ENCODE results near the gene COPA.
A peak's percentile ranks its signal among the peaks of the same experiment; 100 is the strongest.
"Not testable (repeated sequence)": the region's sequence is repeated elsewhere in the genome, so short reads cannot be mapped to it uniquely, and the experiment has no call there.

COPA gene

GRCh38 chr1:160342953-160343869 lies at the start of gene COPA, which contains the start of gene NCSTN:
Gene COPA (minus strand): TSS chr1:160343250. CDS start chr1:160343170, 80 bp downstream.
Gene NCSTN (plus strand): TSS chr1:160343383. CDS start chr1:160343397, 14 bp downstream.
- H3K4me3 ChIP-seq (ENCODE audit: low read depth in 1 of 5, low read length in 5 of 5) = peak within 1 kb of the TSS; percentile 81 to 99 (median 95)

GRCh38 chr1:160388406-160388805 lies 45.4 kb upstream of the COPA start:
- H3K9ac ChIP-seq (ENCODE audit: low read length in 5 of 5); H3K27me3 ChIP-seq (ENCODE audit: control insufficient read depth in 5 of 5, insufficient read depth in 4 of 5, low read length in 5 of 5); H3K4me1 ChIP-seq (ENCODE audit: control insufficient read depth in 5 of 5, insufficient read depth in 5 of 5, low read length in 5 of 5); H3K9me3 ChIP-seq (ENCODE audit: control insufficient read depth in 5 of 5, low read length in 5 of 5); H3K4me3 ChIP-seq (ENCODE audit: low read depth in 1 of 5, low read length in 5 of 5); H3K36me3 ChIP-seq (ENCODE audit: control insufficient read depth in 5 of 5, insufficient read depth in 5 of 5, low read length in 5 of 5); H3K27ac ChIP-seq (ENCODE audit: low read depth, low read length): not testable (repeated sequence)

More at GRCh38 chr1:160342953-160343869, at the start of gene COPA, which contains the start of gene NCSTN:
- Histone ChIP-seq H3K9me3 (ENCODE audit: control insufficient read depth in 5 of 5, low read length in 5 of 5) (no peaks in the 10 kb centered on the region), H3K27me3 (ENCODE audit: control insufficient read depth in 5 of 5, insufficient read depth in 4 of 5, low read length in 5 of 5) (no peaks in the 10 kb centered on the region), H3K9ac (ENCODE audit: low read length in 5 of 5) (peak within 1 kb of the TSS; percentile 92 to 100 (median 99)), H3K27ac (ENCODE audit: low read depth, low read length) (peak within 1 kb of the TSS; percentile 97), H3K4me1 (ENCODE audit: control insufficient read depth in 5 of 5, insufficient read depth in 5 of 5, low read length in 5 of 5) (peaks cover 0 to 50% (median 36%) of the 10 kb centered on the region in 5 donors), H3K36me3 (ENCODE audit: control insufficient read depth in 5 of 5, insufficient read depth in 5 of 5, low read length in 5 of 5) (peaks cover 23 to 35% (median 25%) of the 10 kb centered on the region in 5 donors)

DNA sequence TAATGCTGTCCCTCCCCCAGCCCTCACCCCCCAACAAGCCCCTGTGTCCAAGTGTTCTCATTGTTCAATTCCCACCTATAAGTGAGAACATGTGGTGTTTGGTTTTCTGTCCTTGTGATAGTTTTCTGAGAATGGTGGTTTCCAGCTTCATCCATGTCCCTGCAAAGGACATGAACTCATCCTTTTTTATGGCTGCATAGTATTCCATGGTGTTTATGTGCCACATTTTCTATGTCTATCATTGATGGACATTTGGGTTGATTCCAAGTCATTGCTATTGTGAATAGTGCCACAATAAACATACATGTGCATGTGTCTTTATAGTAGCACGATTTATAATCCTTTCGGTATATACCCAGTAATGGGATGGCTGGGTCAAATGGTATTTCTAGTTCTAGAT lies 41.8 kb upstream of the COPA start:
- H3K36me3 ChIP-seq (ENCODE audit: control insufficient read depth in 5 of 5, insufficient read depth in 5 of 5, low read length in 5 of 5); H3K9ac ChIP-seq (ENCODE audit: low read length in 5 of 5); H3K27me3 ChIP-seq (ENCODE audit: control insufficient read depth in 5 of 5, insufficient read depth in 4 of 5, low read length in 5 of 5); H3K4me1 ChIP-seq (ENCODE audit: control insufficient read depth in 5 of 5, insufficient read depth in 5 of 5, low read length in 5 of 5); H3K27ac ChIP-seq (ENCODE audit: low read depth, low read length); H3K4me3 ChIP-seq (ENCODE audit: low read depth in 1 of 5, low read length in 5 of 5); H3K9me3 ChIP-seq (ENCODE audit: control insufficient read depth in 5 of 5, low read length in 5 of 5): not testable (repeated sequence)

GRCh38 chr1:160377585-160378206 lies 34.6 kb upstream of the COPA start:
- Histone ChIP-seq H3K4me3 (ENCODE audit: low read depth in 1 of 5, low read length in 5 of 5) (no peak overlapping the region), H3K27me3 (ENCODE audit: control insufficient read depth in 5 of 5, insufficient read depth in 4 of 5, low read length in 5 of 5) (peaks cover 0 to 2% (median 0%) of the 10 kb centered on the region in 5 donors), H3K4me1 (ENCODE audit: control insufficient read depth in 5 of 5, insufficient read depth in 5 of 5, low read length in 5 of 5) (peaks cover 4 to 20% (median 19%) of the 10 kb centered on the region in 5 donors), H3K9ac (ENCODE audit: low read length in 5 of 5) (no peak overlapping the region), H3K36me3 (ENCODE audit: control insufficient read depth in 5 of 5, insufficient read depth in 5 of 5, low read length in 5 of 5) (no peaks in the 10 kb centered on the region), H3K27ac (ENCODE audit: low read depth, low read length) (no peak overlapping the region), H3K9me3 (ENCODE audit: control insufficient read depth in 5 of 5, low read length in 5 of 5) (no peaks in the 10 kb centered on the region)

DNA sequence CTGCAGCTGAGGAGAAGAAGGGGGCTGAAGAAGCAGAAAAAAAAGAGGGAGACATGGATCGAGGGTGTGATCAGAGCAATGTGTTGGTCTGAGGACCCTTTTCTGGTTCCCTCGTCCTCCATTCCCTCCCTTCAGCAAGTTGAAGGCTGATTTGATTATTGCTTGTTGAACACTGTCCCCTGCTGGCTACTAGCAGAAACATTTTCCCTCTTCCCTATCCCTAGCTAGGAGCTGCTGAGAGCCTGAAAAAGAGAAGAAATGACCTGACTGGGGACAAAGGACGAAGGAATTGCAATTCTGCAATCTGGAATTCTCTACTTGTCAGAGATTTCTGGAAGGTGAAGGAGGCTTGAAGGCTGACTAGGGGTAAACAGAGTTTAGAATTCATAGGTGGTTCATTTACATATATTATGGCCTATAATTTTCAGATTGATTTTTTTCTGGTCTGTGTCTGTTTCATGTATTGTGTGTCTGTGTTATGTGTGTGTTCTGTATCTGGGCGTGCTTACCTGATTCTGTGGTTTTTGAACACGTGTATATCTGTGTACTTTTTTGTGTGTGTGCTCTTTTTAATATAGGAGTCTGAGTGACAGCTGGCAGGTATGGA lies 33.6 kb upstream of the COPA start:
- Histone ChIP-seq H3K36me3 (ENCODE audit: control insufficient read depth in 5 of 5, insufficient read depth in 5 of 5, low read length in 5 of 5) (no peaks in the 10 kb centered on the region), H3K27me3 (ENCODE audit: control insufficient read depth in 5 of 5, insufficient read depth in 4 of 5, low read length in 5 of 5) (peaks cover 0 to 2% (median 0%) of the 10 kb centered on the region in 5 donors), H3K9me3 (ENCODE audit: control insufficient read depth in 5 of 5, low read length in 5 of 5) (no peaks in the 10 kb centered on the region), H3K9ac (ENCODE audit: low read length in 5 of 5) (no peak overlapping the region), H3K4me3 (ENCODE audit: low read depth in 1 of 5, low read length in 5 of 5) (peak overlapping the region in 1 of 5 donors; percentile 10), H3K27ac (ENCODE audit: low read depth, low read length) (no peak overlapping the region), H3K4me1 (ENCODE audit: control insufficient read depth in 5 of 5, insufficient read depth in 5 of 5, low read length in 5 of 5) (peaks cover 4 to 20% (median 19%) of the 10 kb centered on the region in 5 donors)

DNA sequence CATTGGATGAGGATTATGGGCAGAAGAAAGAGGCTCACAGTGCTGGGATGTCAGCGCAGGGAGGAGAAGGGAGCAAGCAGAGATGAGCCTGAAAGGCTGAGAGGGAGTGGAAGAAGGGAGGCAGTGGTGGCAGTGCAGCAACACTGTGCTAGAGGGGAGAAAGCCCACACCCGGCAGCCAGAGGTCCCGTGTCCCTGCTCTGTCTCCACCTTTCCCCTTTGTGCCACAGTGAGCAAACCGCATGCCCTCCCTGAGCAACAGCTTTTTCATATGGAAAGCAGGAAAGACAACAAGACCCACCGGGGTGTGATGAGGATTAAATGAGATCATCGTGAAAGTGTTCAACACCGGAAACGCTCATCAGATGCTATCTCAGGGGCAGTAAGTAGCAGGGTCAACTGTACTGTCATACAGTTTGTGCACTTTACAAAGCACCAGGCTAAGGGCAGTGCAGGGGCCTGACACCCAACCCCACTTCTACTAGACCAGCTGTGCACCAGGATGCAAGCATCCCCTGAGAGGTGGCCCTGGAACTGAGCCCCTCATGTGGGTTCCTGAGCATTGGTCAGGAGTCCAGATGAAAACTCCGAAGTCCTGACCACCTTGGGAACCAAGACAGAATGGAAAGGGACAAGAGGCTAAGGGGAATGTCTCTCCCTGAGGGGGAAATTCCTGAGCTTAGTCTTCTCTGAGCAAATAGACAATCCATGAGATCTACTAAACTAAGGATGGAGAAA lies 32.9 kb upstream of the COPA start:
- Histone ChIP-seq H3K9ac (ENCODE audit: low read length in 5 of 5) (peak overlapping the region in 1 of 5 donors; percentile 4), H3K4me1 (ENCODE audit: control insufficient read depth in 5 of 5, insufficient read depth in 5 of 5, low read length in 5 of 5) (peaks cover 4 to 20% (median 19%) of the 10 kb centered on the region in 5 donors), H3K9me3 (ENCODE audit: control insufficient read depth in 5 of 5, low read length in 5 of 5) (no peaks in the 10 kb centered on the region), H3K27ac (ENCODE audit: low read depth, low read length) (no peak overlapping the region), H3K27me3 (ENCODE audit: control insufficient read depth in 5 of 5, insufficient read depth in 4 of 5, low read length in 5 of 5) (peaks cover 0 to 2% (median 0%) of the 10 kb centered on the region in 5 donors), H3K36me3 (ENCODE audit: control insufficient read depth in 5 of 5, insufficient read depth in 5 of 5, low read length in 5 of 5) (no peaks in the 10 kb centered on the region), H3K4me3 (ENCODE audit: low read depth in 1 of 5, low read length in 5 of 5) (peak overlapping the region in 2 of 5 donors; percentile 6 to 10)

DNA sequence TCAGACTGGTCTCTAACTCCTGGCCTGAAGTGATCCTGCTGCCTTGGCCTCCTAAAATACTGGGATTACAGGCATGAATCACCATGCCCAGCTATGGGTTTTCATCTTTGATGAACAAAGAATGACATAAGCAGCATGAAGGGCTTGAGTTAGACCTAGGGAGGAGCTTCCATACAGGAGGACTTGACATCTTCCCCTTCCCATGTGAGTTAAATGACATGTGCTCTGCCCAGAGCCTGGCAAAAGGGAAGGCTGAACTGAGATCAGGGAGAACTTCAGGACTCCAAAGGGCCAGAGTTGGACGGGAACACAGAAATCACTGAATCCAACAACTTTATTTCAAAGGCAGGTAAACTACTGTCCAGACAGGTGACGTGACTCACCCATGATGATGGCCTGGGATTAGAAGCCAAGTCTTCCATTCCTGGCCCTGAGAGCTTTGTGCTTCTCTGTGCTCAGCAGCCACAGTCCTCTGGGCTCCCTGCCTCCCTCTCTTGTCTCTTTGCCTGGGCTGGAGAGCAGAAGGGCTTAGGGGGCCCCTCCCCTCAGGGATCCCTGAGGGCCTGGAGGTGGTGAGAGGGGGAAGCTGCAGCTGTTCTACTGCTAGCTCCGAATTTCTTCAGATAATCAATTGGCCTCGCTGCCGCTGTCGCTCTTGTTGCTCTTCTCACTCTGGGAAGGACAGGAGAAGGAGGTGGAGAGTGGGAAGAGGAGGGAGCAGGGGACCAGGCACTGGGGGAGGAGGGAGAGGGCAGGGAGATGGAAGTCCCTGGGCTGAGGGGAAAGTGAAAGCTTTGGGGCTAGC lies 31.5 kb upstream of the COPA start:
- Histone ChIP-seq H3K9ac (ENCODE audit: low read length in 5 of 5) (no peak overlapping the region), H3K4me3 (ENCODE audit: low read depth in 1 of 5, low read length in 5 of 5) (no peak overlapping the region), H3K27ac (ENCODE audit: low read depth, low read length) (no peak overlapping the region), H3K36me3 (ENCODE audit: control insufficient read depth in 5 of 5, insufficient read depth in 5 of 5, low read length in 5 of 5) (no peaks in the 10 kb centered on the region), H3K9me3 (ENCODE audit: control insufficient read depth in 5 of 5, low read length in 5 of 5) (no peaks in the 10 kb centered on the region), H3K4me1 (ENCODE audit: control insufficient read depth in 5 of 5, insufficient read depth in 5 of 5, low read length in 5 of 5) (peaks cover 4 to 20% (median 19%) of the 10 kb centered on the region in 5 donors), H3K27me3 (ENCODE audit: control insufficient read depth in 5 of 5, insufficient read depth in 4 of 5, low read length in 5 of 5) (peaks cover 0 to 2% (median 0%) of the 10 kb centered on the region in 5 donors)

DNA sequence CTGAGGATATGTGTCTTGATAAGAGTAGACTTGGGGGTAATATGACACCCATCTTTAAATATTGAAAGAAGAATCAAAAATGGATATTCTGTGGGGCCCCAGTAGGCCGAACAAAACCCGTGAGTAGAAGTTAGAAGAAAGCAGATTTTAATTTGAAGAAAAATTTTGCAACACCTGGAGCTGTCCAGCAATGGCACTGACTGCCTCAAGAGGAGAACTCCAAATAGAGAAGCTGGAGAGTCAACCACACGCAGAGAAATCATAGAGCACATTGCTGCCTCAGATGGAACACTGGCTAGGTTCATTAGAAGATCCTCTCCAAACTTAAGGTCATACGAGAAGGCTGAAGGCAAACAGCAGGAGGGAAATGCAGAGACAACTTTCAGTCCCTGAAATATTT lies 30.6 kb upstream of the COPA start:
- H3K4me3 ChIP-seq (ENCODE audit: low read depth in 1 of 5, low read length in 5 of 5) = no peak overlapping the region
- peaks cover 4 to 20% (median 19%) of the 10 kb centered on the region in 5 donors for H3K4me1 ChIP-seq (ENCODE audit: control insufficient read depth in 5 of 5, insufficient read depth in 5 of 5, low read length in 5 of 5)
- no peak overlapping the region for H3K9ac ChIP-seq (ENCODE audit: low read length in 5 of 5)
- H3K9me3 ChIP-seq (ENCODE audit: control insufficient read depth in 5 of 5, low read length in 5 of 5) = no peaks in the 10 kb centered on the region
- peaks cover 0 to 2% (median 0%) of the 10 kb centered on the region in 5 donors for H3K27me3 ChIP-seq (ENCODE audit: control insufficient read depth in 5 of 5, insufficient read depth in 4 of 5, low read length in 5 of 5)
- H3K36me3 ChIP-seq (ENCODE audit: control insufficient read depth in 5 of 5, insufficient read depth in 5 of 5, low read length in 5 of 5) = no peaks in the 10 kb centered on the region
- no peak overlapping the region for H3K27ac ChIP-seq (ENCODE audit: low read depth, low read length)

- no peak overlapping the region for H3K27ac ChIP-seq (ENCODE audit: low read depth, low read length)
- H3K36me3 ChIP-seq (ENCODE audit: control insufficient read depth in 5 of 5, insufficient read depth in 5 of 5, low read length in 5 of 5) = no peaks in the 10 kb centered on the region
- no peak overlapping the region for H3K4me3 ChIP-seq (ENCODE audit: low read depth in 1 of 5, low read length in 5 of 5)
- H3K4me1 ChIP-seq (ENCODE audit: control insufficient read depth in 5 of 5, insufficient read depth in 5 of 5, low read length in 5 of 5) = peaks cover 4 to 20% (median 19%) of the 10 kb centered on the region in 5 donors
- H3K27me3 ChIP-seq (ENCODE audit: control insufficient read depth in 5 of 5, insufficient read depth in 4 of 5, low read length in 5 of 5) = peaks cover 0 to 6% (median 3%) of the 10 kb centered on the region in 5 donors
- H3K9me3 ChIP-seq (ENCODE audit: control insufficient read depth in 5 of 5, low read length in 5 of 5) = no peaks in the 10 kb centered on the region
- no peak overlapping the region for H3K9ac ChIP-seq (ENCODE audit: low read length in 5 of 5)
Observed at GRCh38 chr1:160371756-160372155, 28.7 kb upstream of the COPA start.

Data from subcutaneous abdominal adipose tissue (tissue), 5 donors.